CMK (cell line): ENCODE measurements around the gene CFAP100.

ENCODE experiments used
- DNase-seq: peaks from one replicate; pipeline ENCODE4 v3.0.0-alpha.2; 2010; ENCODE audit warnings: low read depth

CFAP100 gene

GRCh38 chr3:126463521-126463920 is 68.8 kb downstream of the CFAP100 start:
- no peak for DNase-seq

- DNase-seq, result no peak
Observed at GRCh38 chr3:126464093-126464492, 69.4 kb downstream of the CFAP100 start.

- no peak for DNase-seq
Observed at GRCh38 chr3:126464494-126464893, 69.8 kb downstream of the CFAP100 start.

GRCh38 chr3:126464997-126465396 is 70.3 kb downstream of the CFAP100 start:
- no peak for DNase-seq

- no peak for DNase-seq
Observed at GRCh38 chr3:126465928-126466544, 71.3 kb downstream of the CFAP100 start.

- no peak for DNase-seq
Observed at GRCh38 chr3:126466886-126467610, 72.3 kb downstream of the CFAP100 start.

- no peak for DNase-seq
Observed at GRCh38 chr3:126467611-126467955, 72.9 kb downstream of the CFAP100 start.

GRCh38 chr3:126468028-126468891 is 73.6 kb downstream of the CFAP100 start:
- no peak for DNase-seq

- DNase-seq, result no peak
Observed at GRCh38 chr3:126469479-126469878, 74.8 kb downstream of the CFAP100 start.

- DNase-seq, result no peak
Observed at GRCh38 chr3:126472277-126473006, 77.7 kb downstream of the CFAP100 start.

GRCh38 chr3:126473292-126474168 is 78.8 kb downstream of the CFAP100 start:
- no peak for DNase-seq

GRCh38 chr3:126474498-126475412 is 80.0 kb downstream of the CFAP100 start:
- DNase-seq, result no peak

GRCh38 chr3:126475413-126476114 is 80.9 kb downstream of the CFAP100 start, which contains the start of gene ZXDC:
TSS of gene ZXDC (minus strand) at chr3:126475891. CDS start at chr3:126475865, 26 bp downstream.
- DNase-seq, result peak; percentile 81

GRCh38 chr3:126476166-126477060 is 81.7 kb downstream of the CFAP100 start:
- no peak for DNase-seq

- no peak for DNase-seq
Observed at GRCh38 chr3:126477061-126477380, 82.3 kb downstream of the CFAP100 start.

- DNase-seq, result no peak
Observed at GRCh38 chr3:126478581-126479310, 84.0 kb downstream of the CFAP100 start.

GRCh38 chr3:126479642-126480041 is 84.9 kb downstream of the CFAP100 start:
- no peak for DNase-seq

- DNase-seq, result no peak
Observed at GRCh38 chr3:126480206-126480605, 85.5 kb downstream of the CFAP100 start.
